HepG2 (cell line): ENCODE measurements around the gene SARS2.
"Not testable (repeated sequence)": the region's sequence is repeated elsewhere in the genome, so short reads cannot be mapped to it uniquely, and the experiment has no call there.

Experiments used
- ARNT ChIP-seq: fragments of 450-650 bp; IDR thresholded peaks from 2 replicates; pipeline ENCODE4 v1.6.1; 2017
- CHD2 ChIP-seq: IDR thresholded peaks from 2 replicates; pipeline ENCODE4 v1.6.1; 2011; ENCODE audit warnings: low read depth, low read length, improper control_type of control experiment
- FOXK1 ChIP-seq: sonication (generic); formaldehyde crosslinking; IDR thresholded peaks from 2 replicates; pipeline ENCODE4 v1.4.0; 2020; ENCODE audit warnings: low read depth, missing genetic modification reagents, borderline replicate concordance
- GLI4 ChIP-seq: sonication (generic); formaldehyde crosslinking; IDR thresholded peaks from 2 replicates; pipeline ENCODE4 v1.5.1; 2020; ENCODE audit warnings: missing genetic modification reagents, mild to moderate bottlenecking, moderate library complexity, borderline replicate concordance
- NPAS2 ChIP-seq: sonication (generic); formaldehyde crosslinking; IDR thresholded peaks from 2 replicates; pipeline ENCODE4 v1.8.0; 2022; ENCODE audit warnings: mild to moderate bottlenecking, missing genetic modification reagents, borderline replicate concordance
- SMC3 ChIP-seq: IDR thresholded peaks from 2 replicates; pipeline ENCODE4 v1.6.1; 2011; ENCODE audit warnings: low read length, improper control_type of control experiment
- TBL1XR1 ChIP-seq: fragments of 150-350 bp; IDR thresholded peaks from 2 replicates; pipeline ENCODE4 v1.6.1; 2014; ENCODE audit warnings: borderline replicate concordance, low read length; ENCODE audit not compliant: partially characterized antibody
- TEAD3 ChIP-seq: optimal IDR thresholded peaks from 2 replicates; pipeline ENCODE3; 2016; ENCODE audit warnings: borderline replicate concordance
- TF ChIP-seq, protein P1 (sequence below): sonication (generic); formaldehyde crosslinking; IDR thresholded peaks from 2 replicates; pipeline ENCODE4 v1.5.0; 2020; ENCODE audit warnings: mild to moderate bottlenecking, missing genetic modification reagents, moderate library complexity
- TF ChIP-seq, protein P2 (sequence below): sonication (generic); formaldehyde crosslinking; IDR thresholded peaks from 2 replicates; pipeline ENCODE4 v1.5.0; 2020; ENCODE audit warnings: mild to moderate bottlenecking, missing genetic modification reagents

DNA sequence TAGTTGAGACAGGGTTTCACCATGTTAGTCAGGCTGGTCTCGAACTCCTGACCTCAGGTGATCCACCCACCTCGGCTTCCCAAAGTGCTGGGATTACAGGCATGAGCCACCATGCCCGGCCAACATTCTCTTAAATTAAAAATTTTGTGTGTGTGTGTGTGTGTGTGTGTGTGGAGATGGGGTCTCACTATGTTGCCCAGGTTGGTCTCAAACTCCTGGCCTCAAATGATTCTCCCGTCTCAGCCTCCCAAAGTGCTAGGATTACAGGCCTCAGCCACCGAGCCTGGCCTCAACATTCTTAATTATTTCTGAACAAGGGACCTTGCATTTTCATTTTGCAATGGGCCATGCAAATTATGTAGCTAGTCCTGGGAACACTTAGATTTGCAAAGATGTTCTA, 35.6 kb upstream of the SARS2 start:
- not testable (repeated sequence) for TF ChIP-seq CHD2; NPAS2; SMC3; ARNT; GLI4 (CRISPR knock-in tag); TEAD3 (CRISPR knock-in tag); TBL1XR1; FOXK1
- TF ChIP-seq, protein P1, sequence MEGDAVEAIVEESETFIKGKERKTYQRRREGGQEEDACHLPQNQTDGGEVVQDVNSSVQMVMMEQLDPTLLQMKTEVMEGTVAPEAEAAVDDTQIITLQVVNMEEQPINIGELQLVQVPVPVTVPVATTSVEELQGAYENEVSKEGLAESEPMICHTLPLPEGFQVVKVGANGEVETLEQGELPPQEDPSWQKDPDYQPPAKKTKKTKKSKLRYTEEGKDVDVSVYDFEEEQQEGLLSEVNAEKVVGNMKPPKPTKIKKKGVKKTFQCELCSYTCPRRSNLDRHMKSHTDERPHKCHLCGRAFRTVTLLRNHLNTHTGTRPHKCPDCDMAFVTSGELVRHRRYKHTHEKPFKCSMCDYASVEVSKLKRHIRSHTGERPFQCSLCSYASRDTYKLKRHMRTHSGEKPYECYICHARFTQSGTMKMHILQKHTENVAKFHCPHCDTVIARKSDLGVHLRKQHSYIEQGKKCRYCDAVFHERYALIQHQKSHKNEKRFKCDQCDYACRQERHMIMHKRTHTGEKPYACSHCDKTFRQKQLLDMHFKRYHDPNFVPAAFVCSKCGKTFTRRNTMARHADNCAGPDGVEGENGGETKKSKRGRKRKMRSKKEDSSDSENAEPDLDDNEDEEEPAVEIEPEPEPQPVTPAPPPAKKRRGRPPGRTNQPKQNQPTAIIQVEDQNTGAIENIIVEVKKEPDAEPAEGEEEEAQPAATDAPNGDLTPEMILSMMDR (CRISPR knock-in tag): not testable (repeated sequence)
- TF ChIP-seq, protein P2, sequence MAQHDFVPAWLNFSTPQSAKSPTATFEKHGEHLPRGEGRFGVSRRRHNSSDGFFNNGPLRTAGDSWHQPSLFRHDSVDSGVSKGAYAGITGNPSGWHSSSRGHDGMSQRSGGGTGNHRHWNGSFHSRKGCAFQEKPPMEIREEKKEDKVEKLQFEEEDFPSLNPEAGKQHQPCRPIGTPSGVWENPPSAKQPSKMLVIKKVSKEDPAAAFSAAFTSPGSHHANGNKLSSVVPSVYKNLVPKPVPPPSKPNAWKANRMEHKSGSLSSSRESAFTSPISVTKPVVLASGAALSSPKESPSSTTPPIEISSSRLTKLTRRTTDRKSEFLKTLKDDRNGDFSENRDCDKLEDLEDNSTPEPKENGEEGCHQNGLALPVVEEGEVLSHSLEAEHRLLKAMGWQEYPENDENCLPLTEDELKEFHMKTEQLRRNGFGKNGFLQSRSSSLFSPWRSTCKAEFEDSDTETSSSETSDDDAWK (CRISPR knock-in tag): not testable (repeated sequence)
